Posterior cingulate gyrus (tissue), 11 donors: Measurements from ENCODE around the gene MOB1A.
"Not testable (repeated sequence)": the region's sequence is repeated elsewhere in the genome, so short reads cannot be mapped to it uniquely, and the experiment has no call there.

Experiments
- DNase-seq, 10 donors: peaks; one replicate each; pipeline versions ENCODE4 v3.0.0 to v3.0.0-alpha.2; 2020 to 2021; ENCODE audit warnings: mixed read lengths in 3 of 10
- intact Hi-C: fragments of 100-400 bp; cut with DNase I; formaldehyde crosslinking; loops from one replicate; pipeline ENCODE4 v1.15.1; 2023

MOB1A gene

GRCh38 chr2:74152954-74153353 lies 25.7 kb downstream of the MOB1A start:
- DNase-seq, result no peak
- intact Hi-C loops, result no loop called here

GRCh38 chr2:74149570-74150319 lies 28.9 kb downstream of the MOB1A start:
- DNase-seq, result peak in 1 of 10 donors; percentile 30
- intact Hi-C loops, result loop anchor here (5.0 kb wide), 1 partner anchor 147 kb away; no protein-coding TSS in a partner anchor

GRCh38 chr2:74149247-74149525 lies 29.5 kb downstream of the MOB1A start:
- peak in 1 of 10 donors; percentile 14 for DNase-seq
- intact Hi-C loops, result loop anchor here (5.0 kb wide), 1 partner anchor 147 kb away; no protein-coding TSS in a partner anchor

GRCh38 chr2:74148457-74149246 lies 30.0 kb downstream of the MOB1A start:
- intact Hi-C loops, result loop anchor here (5.0 kb wide), 1 partner anchor 146 kb away; no protein-coding TSS in a partner anchor
- DNase-seq, result peak in 2 of 10 donors; percentile 4 to 58

GRCh38 chr2:74147727-74148456 lies 30.8 kb downstream of the MOB1A start, which contains the start of gene BOLA3:
Gene BOLA3 (minus strand): TSS chr2:74147912. CDS start chr2:74147874, 38 bp downstream.
- intact Hi-C loops, result loop anchor here (5.0 kb wide), 1 partner anchor 146 kb away; no protein-coding TSS in a partner anchor
- DNase-seq, result peak; percentile 78 to 98 (median 88)

- intact Hi-C loops, result loop anchor here (5.0 kb wide), 1 partner anchor 145 kb away; no protein-coding TSS in a partner anchor
- DNase-seq, result peak in 1 of 10 donors; percentile 49
Measured at GRCh38 chr2:74146929-74147726, 31.6 kb downstream of the MOB1A start.

GRCh38 chr2:74142340-74142739 lies 36.3 kb downstream of the MOB1A start:
- intact Hi-C loops, result no loop called here
- DNase-seq, result no peak

- intact Hi-C loops, result no loop called here
- peak in 1 of 10 donors; percentile 74 for DNase-seq
Measured at GRCh38 chr2:74138600-74139323, 39.9 kb downstream of the MOB1A start.

- DNase-seq, result peak in 1 of 10 donors; percentile 64
- intact Hi-C loops, result no loop called here
Measured at GRCh38 chr2:74137651-74138599, 40.8 kb downstream of the MOB1A start.

GRCh38 chr2:74131901-74132300 lies 46.8 kb downstream of the MOB1A start:
- intact Hi-C loops, result no loop called here
- DNase-seq, result no peak

- intact Hi-C loops, result no loop called here
- DNase-seq, result no peak
Measured at GRCh38 chr2:74130211-74130995, 48.3 kb downstream of the MOB1A start.

- DNase-seq, result no peak
- intact Hi-C loops, result loop anchor here (10.0 kb wide), 1 partner anchor 203 kb away; the partner anchor contains the start of gene DGUOK
Measured at GRCh38 chr2:74128206-74128605, 50.5 kb downstream of the MOB1A start.

GRCh38 chr2:74123955-74124354 lies 54.7 kb downstream of the MOB1A start:
- intact Hi-C loops, result loop anchor here (10.0 kb wide), 1 partner anchor 199 kb away; the partner anchor contains the start of gene DGUOK
- DNase-seq, result peak in 1 of 10 donors; percentile 41

- not testable (repeated sequence) for DNase-seq
- intact Hi-C loops, result loop anchor here (10.0 kb wide), 1 partner anchor 197 kb away; the partner anchor contains the start of gene DGUOK
Measured at GRCh38 chr2:74121846-74122245, 56.8 kb downstream of the MOB1A start.

- intact Hi-C loops, result loop anchor here (10.0 kb wide), 1 partner anchor 195 kb away; the partner anchor contains the start of gene DGUOK
- peak; percentile 74 to 98 (median 85) for DNase-seq
Measured at GRCh38 chr2:74119912-74120825, 58.5 kb downstream of the MOB1A start.

- intact Hi-C loops, result no loop called here
- no peak for DNase-seq
Measured at GRCh38 chr2:74119339-74119738, 59.3 kb downstream of the MOB1A start.
